ENCODE measurements around the gene WDR5. TPM values are rescaled to one million over a fixed set of nuclear protein-coding genes. Genes with fewer than 3 reads are reported as not detected.

The WDR5 gene
- total and polyA plus RNA-seq, 2 experiments from 2014 or later, result 21.0 to 27.3 TPM

DNA sequence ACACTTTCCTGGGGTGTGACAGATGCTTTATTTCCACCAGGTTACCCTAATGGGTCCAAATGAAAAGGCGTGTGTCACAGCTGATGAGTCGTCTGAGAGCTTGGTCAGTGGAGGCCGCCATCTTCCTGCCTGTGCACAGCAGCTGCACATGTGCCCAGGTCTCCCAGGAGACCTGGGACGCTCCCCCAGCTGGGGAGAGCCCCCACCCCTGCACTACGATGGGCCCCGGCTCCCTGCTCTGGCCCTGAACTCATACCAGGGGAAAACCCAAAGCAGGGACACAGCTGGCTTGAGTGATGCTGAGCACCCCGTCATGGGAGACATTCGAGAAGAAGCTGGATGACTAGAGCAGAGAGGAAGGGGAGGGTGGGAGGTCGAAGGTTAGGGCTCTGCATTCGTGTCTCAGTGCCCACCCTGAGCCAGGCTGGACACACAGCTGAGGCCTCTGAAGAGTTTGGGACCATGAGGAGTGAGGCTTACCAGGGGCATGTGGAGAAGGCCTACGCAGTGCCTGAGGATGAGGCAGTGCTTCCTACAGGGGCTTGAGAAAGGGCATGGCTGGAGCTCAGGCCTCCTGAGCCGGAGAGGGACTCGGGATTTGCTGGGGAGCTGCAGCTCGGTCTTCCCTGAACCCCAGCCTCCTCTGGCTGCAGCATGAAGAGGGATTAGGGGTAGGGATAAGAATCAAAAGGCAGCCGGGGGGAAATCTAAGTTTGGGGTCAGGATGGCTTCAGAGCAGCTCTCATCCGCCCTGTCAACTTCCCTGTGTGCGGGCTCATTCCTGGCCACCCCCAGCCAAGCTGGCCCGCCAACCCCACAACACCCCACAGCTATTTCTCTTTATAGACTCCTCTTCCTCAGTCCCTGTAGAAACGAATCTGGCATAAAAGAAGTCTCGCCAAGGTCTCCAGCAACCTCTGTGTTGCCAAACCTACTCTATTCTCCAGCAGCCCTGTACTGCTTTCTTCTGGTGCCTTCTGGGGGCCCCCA, 70.7 kb downstream of the WDR5 start:
- Histone ChIP-seq H3K9me3 (ENCODE audit: low read depth) (no peaks in the 10 kb centered on the region), H3K27me3 (no peaks in the 10 kb centered on the region), H3K27ac (no peak overlapping the region), H3K4me3 (no peak overlapping the region), H3K36me3 (no peaks in the 10 kb centered on the region), H3K4me1 (ENCODE audit: low read depth) (no peaks in the 10 kb centered on the region)
- DNase-seq (ENCODE audit: low read depth in 1 of 2, low spot score in 1 of 2), result no peak
- TF ChIP-seq CTCF (IDR thresholded peaks at IDR 0.05; ENCODE audit: low read depth, low read length), result no peak

- peak in 1 of 2 donors; percentile 68 for DNase-seq (ENCODE audit: low read depth in 1 of 2, low spot score in 1 of 2)
- no peaks in the 10 kb centered on the region for H3K27me3 ChIP-seq
- no peak for TF ChIP-seq CTCF (IDR thresholded peaks at IDR 0.05; ENCODE audit: low read depth, low read length)
Observed at GRCh38 chr9:134208310-134208841, 72.5 kb downstream of the WDR5 start.

GRCh38 chr9:134208981-134209725, 73.3 kb downstream of the WDR5 start:
- DNase-seq (ENCODE audit: low read depth in 1 of 2, low spot score in 1 of 2), result no peak
- Histone ChIP-seq H3K4me1 (ENCODE audit: low read depth) (peaks cover 8% of the 10 kb centered on the region), H3K27me3 (no peaks in the 10 kb centered on the region), H3K9me3 (ENCODE audit: low read depth) (no peaks in the 10 kb centered on the region), H3K27ac (no peak overlapping the region), H3K36me3 (no peaks in the 10 kb centered on the region), H3K4me3 (no peak overlapping the region)
- no peak for TF ChIP-seq CTCF (IDR thresholded peaks at IDR 0.05; ENCODE audit: low read depth, low read length)

More at GRCh38 chr9:134208310-134208841, 72.5 kb downstream of the WDR5 start:
- H3K36me3 ChIP-seq, result no peaks in the 10 kb centered on the region
- peaks cover under 1% of the 10 kb centered on the region for H3K4me1 ChIP-seq (ENCODE audit: low read depth)
- no peak overlapping the region for H3K27ac ChIP-seq
- H3K4me3 ChIP-seq, result no peak overlapping the region
- H3K9me3 ChIP-seq (ENCODE audit: low read depth), result no peaks in the 10 kb centered on the region

Other genes starting within 250 kb of the WDR5 start
- 6.7 and 10.8 TPM in 2 replicates for gene VAV2, start 143.8 kb upstream of the WDR5 start, total RNA-seq
- gene VAV2, start 143.8 kb upstream of the WDR5 start, polyA plus RNA-seq, result 15.3 and 18.3 TPM in 2 replicates
- gene BRD3OS, start 110.6 kb upstream of the WDR5 start, total RNA-seq, result 18.6 and 26.8 TPM in 2 replicates
- gene BRD3OS, start 110.6 kb upstream of the WDR5 start, polyA plus RNA-seq, result 32.3 and 40.4 TPM in 2 replicates
- 27.0 and 42.6 TPM in 2 replicates for gene BRD3, start 68.1 kb upstream of the WDR5 start, total RNA-seq
- gene BRD3, start 68.1 kb upstream of the WDR5 start, polyA plus RNA-seq, result 43.2 and 44.9 TPM in 2 replicates
- gene RNU6ATAC, start 28.5 kb downstream of the WDR5 start, total RNA-seq, result not detected in 2 replicates
- not detected in 2 replicates for gene RNU6ATAC, start 28.5 kb downstream of the WDR5 start, polyA plus RNA-seq
- 46.1 and 50.4 TPM in 2 replicates for gene RXRA, start 190.4 kb downstream of the WDR5 start, total RNA-seq
- 32.9 and 41.4 TPM in 2 replicates for gene RXRA, start 190.4 kb downstream of the WDR5 start, polyA plus RNA-seq

Measured in cardiac muscle cell (in vitro differentiated cells and primary cell).